Limb (tissue), 2 donors: ENCODE measurements around the gene SOS1.
"Not testable (repeated sequence)": the region's sequence is repeated elsewhere in the genome, so short reads cannot be mapped to it uniquely, and the experiment has no call there.

ENCODE experiments used
- DNase-seq, 2 donors: peaks; one replicate each; pipeline ENCODE4 v3.0.0-alpha.2; 2016; ENCODE audit errors: extremely low spot score in 2 of 2

Gene SOS1

GRCh38 chr2:39107156-39107555, 13.7 kb downstream of the SOS1 start:
- no peak for DNase-seq

- no peak for DNase-seq
These were observed 20.8 kb downstream of the SOS1 start for GRCh38 chr2:39099870-39100728.

DNA sequence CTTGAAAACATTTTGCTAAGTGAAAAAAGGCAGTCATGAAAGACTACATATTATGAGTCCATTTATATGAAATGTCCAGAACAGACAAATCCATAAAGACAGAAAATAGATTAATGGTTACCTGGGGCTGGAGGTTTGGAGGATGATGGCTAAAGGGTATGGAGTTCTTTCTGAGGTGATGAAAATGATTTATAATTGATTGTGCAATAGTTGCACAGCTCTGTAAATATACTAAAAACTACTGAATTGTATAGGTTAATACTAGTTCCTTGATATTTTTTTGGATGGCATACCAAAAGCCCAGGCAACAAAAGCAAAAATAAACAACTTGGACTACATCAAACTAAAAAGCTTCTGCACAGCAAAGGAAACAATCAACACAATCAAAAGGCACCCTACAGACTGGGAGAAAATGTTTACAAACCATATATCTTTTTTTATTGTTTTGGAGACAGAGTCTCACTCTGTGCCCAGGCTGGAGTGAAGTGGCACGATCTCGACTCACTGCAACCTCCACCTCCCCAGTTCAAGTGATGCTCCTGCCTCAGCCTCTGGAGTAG, 21.5 kb downstream of the SOS1 start:
- DNase-seq: no peak

GRCh38 chr2:39095624-39096023, 25.2 kb downstream of the SOS1 start:
- DNase-seq: no peak

DNA sequence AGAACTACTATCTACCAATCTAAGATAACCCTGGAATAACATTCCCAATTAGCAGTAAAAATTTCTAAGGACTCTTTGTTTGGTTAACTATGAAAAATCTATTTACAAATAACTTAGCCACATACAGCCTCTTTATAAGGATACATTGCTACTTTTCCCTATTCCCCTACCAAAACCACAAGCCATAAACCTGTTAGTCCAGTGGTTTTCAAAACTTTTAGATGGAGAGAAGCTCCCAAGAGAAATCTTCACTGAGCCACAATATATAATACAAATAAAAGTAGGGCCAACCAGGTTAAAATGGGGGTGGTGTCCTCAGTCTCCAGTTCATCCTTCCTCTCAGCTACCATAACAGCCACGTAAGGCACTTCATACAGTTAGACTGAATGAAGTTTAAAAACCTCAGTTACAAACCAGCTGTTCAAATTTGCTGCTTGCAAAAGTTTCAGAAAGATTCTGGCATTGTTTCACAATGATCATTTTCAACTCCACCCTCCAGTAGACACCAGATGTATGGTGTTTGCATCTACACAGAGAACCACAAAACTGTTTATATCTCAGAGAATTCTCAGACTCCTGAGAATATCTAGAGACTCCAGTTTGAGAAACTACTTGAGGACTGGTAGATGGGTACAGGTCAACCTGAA, 26.0 kb downstream of the SOS1 start:
- DNase-seq: peak in 1 of 2 donors; percentile 50

GRCh38 chr2:39093218-39093898, 27.5 kb downstream of the SOS1 start:
- DNase-seq: no peak

GRCh38 chr2:39091543-39091942, 29.3 kb downstream of the SOS1 start:
- DNase-seq: no peak

GRCh38 chr2:39091063-39091462, 29.8 kb downstream of the SOS1 start:
- DNase-seq: no peak

- DNase-seq: no peak
These were observed 40.7 kb downstream of the SOS1 start for GRCh38 chr2:39080152-39080551.

DNA sequence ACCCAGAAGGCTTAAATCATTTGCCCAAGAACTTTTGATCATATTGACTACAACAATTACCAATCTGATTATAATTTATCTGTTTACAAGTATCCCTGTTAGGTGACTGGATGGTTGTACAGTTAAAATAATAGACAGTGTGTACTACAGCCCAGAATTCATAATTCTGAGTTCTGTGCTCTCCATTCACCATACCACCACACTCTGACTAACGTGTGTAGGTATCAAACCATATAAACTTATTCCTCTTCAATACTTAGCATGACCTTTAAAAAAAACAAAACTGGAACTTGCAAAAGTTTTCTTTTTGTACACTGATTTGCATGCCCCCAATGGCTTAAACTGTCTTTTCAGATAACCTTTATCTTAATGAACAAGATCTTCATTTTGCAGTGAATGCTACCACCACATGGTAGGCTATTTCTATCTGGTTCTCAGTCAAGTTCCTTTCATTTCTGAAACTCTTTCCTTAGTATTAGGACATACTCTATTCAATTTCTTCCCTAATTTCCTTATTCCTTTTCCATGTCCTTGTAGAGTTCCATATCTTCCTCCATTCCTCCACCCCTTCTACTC, 50.9 kb downstream of the SOS1 start:
- DNase-seq: no peak

DNA sequence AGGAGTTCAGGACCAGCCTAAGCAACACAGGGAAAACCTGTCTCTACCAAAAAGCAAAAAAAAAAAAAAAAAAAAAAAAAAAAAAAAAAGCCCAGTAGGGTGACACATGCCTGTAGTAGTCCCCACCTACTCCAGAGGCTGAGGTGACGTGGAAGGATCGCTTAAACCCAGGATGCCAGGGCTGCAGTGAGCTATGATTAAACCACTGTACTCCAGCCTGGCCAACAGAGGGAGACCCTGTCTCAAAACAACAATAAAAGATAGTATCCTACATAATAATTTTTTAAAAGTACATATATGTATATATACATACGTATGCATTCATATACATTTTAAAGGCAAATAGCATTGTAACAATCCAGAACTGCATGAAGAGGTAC, 51.7 kb downstream of the SOS1 start:
- DNase-seq: no peak

GRCh38 chr2:39068299-39069135, 52.3 kb downstream of the SOS1 start:
- DNase-seq: no peak

DNA sequence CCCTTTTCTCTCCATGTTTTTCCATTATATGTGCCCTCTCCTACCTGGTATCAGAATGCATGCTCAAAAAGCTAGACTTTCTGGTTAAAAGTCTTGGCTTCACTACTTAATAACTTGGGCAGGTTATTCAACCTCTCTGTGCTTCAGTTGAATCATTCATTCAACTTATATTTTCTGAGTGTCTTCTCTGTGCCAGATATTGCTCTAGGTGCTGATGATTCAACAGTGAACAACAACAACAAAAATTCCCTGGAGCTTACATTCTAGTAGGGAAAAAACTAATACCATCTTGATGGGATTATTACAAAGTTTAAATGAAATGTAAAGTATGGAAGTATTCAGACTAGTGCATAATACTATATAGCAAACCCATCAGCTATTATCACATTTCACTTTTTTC, 55.2 kb downstream of the SOS1 start:
- DNase-seq: no peak

GRCh38 chr2:39062320-39062719, 58.5 kb downstream of the SOS1 start:
- DNase-seq: no peak

GRCh38 chr2:39061280-39061679, 59.6 kb downstream of the SOS1 start:
- no peak for DNase-seq

DNA sequence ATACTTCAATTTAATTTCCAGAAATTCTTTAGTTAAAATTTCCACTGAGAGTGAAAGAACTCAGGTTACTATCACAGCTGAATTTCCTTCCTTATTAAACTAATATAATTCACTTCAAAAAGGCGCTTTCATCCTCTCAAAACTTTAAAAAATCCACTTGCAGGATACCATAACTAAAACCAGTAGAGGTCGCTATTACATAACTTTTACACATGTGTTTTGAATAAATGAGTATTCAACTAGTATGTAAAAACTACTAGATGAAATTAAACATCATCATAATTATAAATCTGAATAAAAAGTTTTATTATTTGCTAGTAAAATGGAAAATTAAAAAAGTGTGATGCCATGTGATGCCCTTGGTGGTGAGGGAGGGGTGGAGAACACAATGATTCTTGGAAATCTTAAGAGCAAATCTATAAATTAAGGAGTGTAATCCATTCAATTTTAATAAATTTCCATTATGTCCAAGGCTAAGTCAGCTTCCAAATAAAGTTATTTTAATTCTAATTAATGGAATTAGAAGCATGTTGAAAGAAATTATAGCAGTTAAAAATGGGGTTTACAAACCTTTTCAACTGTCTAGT, 61.4 kb downstream of the SOS1 start:
- peak in 1 of 2 donors; percentile 83 for DNase-seq

DNA sequence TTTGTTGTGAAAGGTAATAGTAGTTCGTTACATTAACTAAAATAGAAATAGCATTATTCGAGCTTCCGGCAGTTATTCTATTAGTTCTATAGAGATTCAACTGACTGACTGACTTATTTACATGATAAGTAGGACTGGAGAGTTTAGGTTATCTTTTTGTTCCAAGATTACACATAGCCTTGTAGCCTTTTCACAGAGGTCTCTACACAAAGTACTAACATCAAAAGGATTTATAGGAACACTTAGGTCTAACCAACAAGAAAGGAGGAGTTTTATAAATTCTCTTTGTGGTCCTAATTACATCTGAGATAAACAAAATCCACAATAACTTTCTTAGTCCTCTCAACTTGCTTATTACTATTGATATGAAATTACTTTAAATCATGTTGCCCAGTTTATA, 62.8 kb downstream of the SOS1 start:
- DNase-seq: no peak

GRCh38 chr2:39052665-39053064, 68.2 kb downstream of the SOS1 start:
- DNase-seq: not testable (repeated sequence)

GRCh38 chr2:39050109-39050508, 70.7 kb downstream of the SOS1 start:
- no peak for DNase-seq

GRCh38 chr2:39039072-39039471, 81.8 kb downstream of the SOS1 start:
- no peak for DNase-seq
